ENCODE results near the gene TDRD1.

DNA sequence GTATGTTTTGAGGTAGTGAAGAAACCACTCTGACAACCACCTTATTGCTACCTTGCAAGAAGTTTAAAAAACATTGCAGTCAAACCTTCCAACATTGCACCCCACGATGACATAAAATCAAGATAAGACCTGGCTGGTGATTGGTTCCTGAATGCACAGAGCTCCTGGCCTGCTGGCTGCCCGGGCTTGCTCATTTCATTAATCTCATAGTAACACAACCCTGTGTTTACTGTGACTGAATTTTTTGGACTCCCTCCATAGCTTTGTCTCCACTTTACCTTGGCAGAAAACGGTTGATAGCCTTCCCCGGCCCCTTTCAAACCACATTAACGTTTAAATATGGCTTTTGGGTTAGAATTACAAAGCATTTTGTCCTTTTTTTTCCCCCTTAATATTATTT lies 87.4 kb downstream of the TDRD1 start:
- TF ChIP-seq CTCF (IDR thresholded peaks at IDR 0.05; ENCODE audit: low read length) (no peak), EZH2 (IDR thresholded peaks at IDR 0.05; ENCODE audit: borderline replicate concordance, low read length) (no peak)
